GM12878 (cell line): ENCODE results near the gene ANP32E. TPM values are rescaled to one million over a fixed set of nuclear protein-coding genes. Genes with fewer than 3 reads are reported as not detected.
A peak's percentile ranks its signal among the peaks of the same experiment; 100 is the strongest.

Experiments used
- ATAC-seq: fragments of 200-7000 bp; cut with Tn5 transposase; 3 replicates; pipeline ENCODE4 v1.9.1; 2020; ENCODE audit warnings: mild to moderate bottlenecking, moderate library complexity
- BruUV-seq: library from RNA; stranded (reverse); fragments of 400-500 nt; replicated peaks from 2 replicates; lab custom pipeline; 2021; lab: Mats Ljungman, UMichigan
- CTCF ChIA-PET: fragments of 300-600 bp; sonication (Branson Sonifier 250); formaldehyde crosslinking; extraction: SDS; loops from one replicate; lab custom pipeline; 2021; ENCODE audit warnings: inconsistent platforms; lab: Yijun Ruan, JAX
- POLR2A ChIA-PET: fragments of 350-600 bp; formaldehyde crosslinking; extraction: SDS; loops from one replicate; lab custom pipeline; 2021; ENCODE audit warnings: inconsistent platforms; lab: Charles Lee
- RAD21 ChIA-PET: fragments of 300-600 bp; sonication (Branson Sonifier 250); formaldehyde crosslinking; loops from one replicate; lab custom pipeline; 2023; ENCODE audit warnings: antibody characterized with exemption; ENCODE audit not compliant: unreplicated experiment; lab: Charles Lee
- SMC1A ChIA-PET: fragments of 300-600 bp; sonication (Branson Sonifier 250); formaldehyde crosslinking; loops from one replicate; lab custom pipeline; 2023; ENCODE audit not compliant: unreplicated experiment, uncharacterized antibody; lab: Charles Lee
- DNase-seq: peaks from one replicate; pipeline ENCODE4 v3.0.0-alpha.2; 2011; ENCODE audit warnings: low read depth, low spot score
- FAIRE-seq: peaks from 3 replicates; lab custom pipeline; 2011; peaks lifted over from hg19 to GRCh38; lab: Jason Lieb, UNC
- H2AFZ ChIP-seq: 2 replicates; pipeline ENCODE4 v1.6.0; 2011; ENCODE audit warnings: low read depth, low read length, control low read depth; ENCODE audit not compliant: control insufficient read depth
- H3K27ac ChIP-seq: 2 replicates; pipeline ENCODE4 v1.5.1; 2011; ENCODE audit warnings: control low read depth; ENCODE audit not compliant: control insufficient read depth, insufficient read depth
- H3K27me3 ChIP-seq, 2 experiments: replicated peaks in 1 of 2; 2 replicates each; pipeline versions ENCODE4 v1.6.0 to v1.6.1; 2011; ENCODE audit warnings: low read length in 1 of 2; ENCODE audit not compliant: control insufficient read depth in 2 of 2, insufficient read depth in 2 of 2
- H3K36me3 ChIP-seq, 2 experiments: 2 replicates each; pipeline ENCODE4 v1.5.1; 2011; ENCODE audit warnings: low read length in 1 of 2; ENCODE audit not compliant: control insufficient read depth in 2 of 2, insufficient read depth in 2 of 2
- H3K4me1 ChIP-seq: 2 replicates; pipeline ENCODE4 v1.6.1; 2011; ENCODE audit warnings: mild to moderate bottlenecking, low read length, moderate library complexity, mixed read lengths; ENCODE audit not compliant: control insufficient read depth, insufficient read depth
- H3K4me2 ChIP-seq: 2 replicates; pipeline ENCODE4 v1.6.0; 2011; ENCODE audit warnings: control low read depth; ENCODE audit not compliant: control insufficient read depth, insufficient read depth
- H3K4me3 ChIP-seq: fragments of 200-600 bp; sonication (generic); 2 replicates; pipeline ENCODE4 v1.5.1; 2016
- H3K79me2 ChIP-seq: 2 replicates; pipeline ENCODE4 v1.6.0; 2011; ENCODE audit warnings: low read length; ENCODE audit not compliant: control insufficient read depth, insufficient read depth
- H3K9ac ChIP-seq: 2 replicates; pipeline ENCODE4 v1.8.0; 2011; ENCODE audit warnings: low read length, control low read depth, mixed read lengths; ENCODE audit not compliant: control insufficient read depth, insufficient read depth
- H3K9me3 ChIP-seq: replicated peaks from 3 replicates; pipeline ENCODE4 v1.5.1; 2011; ENCODE audit warnings: mild to moderate bottlenecking, low read length; ENCODE audit not compliant: control insufficient read depth, insufficient read depth
- H4K20me1 ChIP-seq: 2 replicates; pipeline ENCODE4 v1.6.0; 2011; ENCODE audit not compliant: control insufficient read depth, insufficient read depth
- ATF7 ChIP-seq: fragments of 450-650 bp; IDR thresholded peaks from 2 replicates; pipeline ENCODE4 v1.6.1; 2016; ENCODE audit warnings: low read depth, mild to moderate bottlenecking
- FOS ChIP-seq: IDR thresholded peaks from 3 replicates; pipeline ENCODE4 v1.6.1; 2011; ENCODE audit warnings: borderline replicate concordance; ENCODE audit not compliant: insufficient read length; ENCODE audit errors: extremely low read depth
- HDAC6 ChIP-seq: fragments of 200-600 bp; sonication (generic); IDR thresholded peaks from one replicate; pipeline ENCODE4 v1.8.0; 2017; ENCODE audit warnings: antibody characterized with exemption; ENCODE audit not compliant: unreplicated experiment
- IKZF1 ChIP-seq: fragments of 450-650 bp; conservative IDR thresholded peaks from 2 replicates; pipeline ENCODE4 v1.6.1; 2017; ENCODE audit warnings: antibody characterized with exemption, mild to moderate bottlenecking
- MEF2B ChIP-seq: fragments of 450-650 bp; IDR thresholded peaks from 2 replicates; pipeline ENCODE4 v1.6.1; 2018; ENCODE audit warnings: mild to moderate bottlenecking, moderate library complexity; ENCODE audit not compliant: partially characterized antibody, poor library complexity, severe bottlenecking
- PAX8 ChIP-seq: fragments of 450-650 bp; IDR thresholded peaks from 2 replicates; pipeline ENCODE4 v1.6.1; 2017; ENCODE audit warnings: mild to moderate bottlenecking, moderate library complexity
- RAD21 ChIP-seq: IDR thresholded peaks from 2 replicates; pipeline ENCODE4 v1.6.1; 2011; ENCODE audit warnings: mild to moderate bottlenecking, low read depth, low read length, moderate library complexity; ENCODE audit not compliant: insufficient read depth
- RUNX3 ChIP-seq: IDR thresholded peaks from 2 replicates; pipeline ENCODE4 v1.6.1; 2012; ENCODE audit warnings: low read length, inconsistent platforms
- TCF7 ChIP-seq: IDR thresholded peaks from 2 replicates; pipeline ENCODE4 v1.6.1; 2014; ENCODE audit warnings: antibody characterized with exemption, borderline replicate concordance
- ZNF217 ChIP-seq: fragments of 450-650 bp; IDR thresholded peaks from 2 replicates; pipeline ENCODE4 v1.6.1; 2017; ENCODE audit warnings: antibody characterized with exemption, mild to moderate bottlenecking
- ZNF24 ChIP-seq: fragments of 450-650 bp; IDR thresholded peaks from 2 replicates; pipeline ENCODE4 v1.6.1; 2017; ENCODE audit warnings: antibody characterized with exemption, mild to moderate bottlenecking
- WGBS: methylation state at CpG from one replicate; pipeline ENCODE4 v1.1.6; 2016; ENCODE audit warnings: low lambda C conversion rate; ENCODE audit not compliant: insufficient replicate concordance, insufficient coverage; ENCODE audit errors: missing lambda C conversion rate; 5-methylcytosine and 5-hydroxymethylcytosine counted together
- in situ Hi-C: fragments of 300-500 bp; cut with MboI; formaldehyde crosslinking; loops from 9 replicates; pipeline ENCODE4 v1.14.3; 2018; ENCODE audit warnings: mixed read lengths
- intact Hi-C: fragments of 100-400 bp; cut with micrococcal nuclease; formaldehyde crosslinking; loops from one replicate; pipeline ENCODE4 v1.14.2; 2022; ENCODE audit not compliant: unreplicated experiment
- polyA plus RNA-seq, 11 experiments: library from polyadenylated mRNA; depleted of rRNA in 4 of 11; unstranded in 6 of 11; stranded (reverse) in 5 of 11; fragments of >200 nt; fragmentation: Nextera tagmentation in 4 of 11; fragmentation: Illumina TruSeq in 1 of 11; extraction: Ambion mirVana in 4 of 11; extraction: Trizol in 1 of 11; gene quantifications; 1 replicate in 1 of 11; 2 replicates in 10 of 11; pipeline versions ENCODE4 v1.2.1 to v1.2.3, GENCODE V29; 2011 to 2016; ENCODE audit warnings: inconsistent platforms in 2 of 11, missing spikeins in 2 of 11, low read depth in 1 of 11
- total RNA-seq, 4 experiments: library from RNA; depleted of rRNA in 3 of 4; stranded (reverse); fragments of >200 nt in 3 of 4; fragmentation: Illumina TruSeq in 1 of 4; extraction: Trizol in 1 of 4; gene quantifications; 2 replicates each; pipeline versions ENCODE4 v1.2.1 to v1.2.3, GENCODE V29; 2013 to 2021
- TF ChIP-seq, protein P1 (sequence below): IDR thresholded peaks from 2 replicates; pipeline ENCODE4 v1.6.1; 2012; ENCODE audit warnings: low read depth, low read length, improper control_type of control experiment
- TF ChIP-seq, protein P2 (sequence below): fragments of 150-350 bp; IDR thresholded peaks from 2 replicates; pipeline ENCODE4 v1.6.1; 2014; ENCODE audit warnings: mild to moderate bottlenecking, low read depth, low read length
- TF ChIP-seq, protein P3 (sequence below): fragments of 450-650 bp; IDR thresholded peaks from 2 replicates; pipeline ENCODE4 v1.6.1; 2017; ENCODE audit warnings: mild to moderate bottlenecking
- TF ChIP-seq, protein P4 (sequence below): IDR thresholded peaks from 2 replicates; pipeline ENCODE4 v1.6.1; 2011; ENCODE audit warnings: low read depth, low read length, improper control_type of control experiment, borderline replicate concordance
- TF ChIP-seq, protein P5 (sequence below): IDR thresholded peaks from 2 replicates; pipeline ENCODE4 v1.6.1; 2012; ENCODE audit warnings: low read length, inconsistent platforms

ANP32E gene
- total and polyA plus RNA-seq, 10 of the 15 experiments (the other 5 are each of a cell fraction or from before 2014, with no cell fraction given): 59.2 to 250 (median 121) TPM

DNA sequence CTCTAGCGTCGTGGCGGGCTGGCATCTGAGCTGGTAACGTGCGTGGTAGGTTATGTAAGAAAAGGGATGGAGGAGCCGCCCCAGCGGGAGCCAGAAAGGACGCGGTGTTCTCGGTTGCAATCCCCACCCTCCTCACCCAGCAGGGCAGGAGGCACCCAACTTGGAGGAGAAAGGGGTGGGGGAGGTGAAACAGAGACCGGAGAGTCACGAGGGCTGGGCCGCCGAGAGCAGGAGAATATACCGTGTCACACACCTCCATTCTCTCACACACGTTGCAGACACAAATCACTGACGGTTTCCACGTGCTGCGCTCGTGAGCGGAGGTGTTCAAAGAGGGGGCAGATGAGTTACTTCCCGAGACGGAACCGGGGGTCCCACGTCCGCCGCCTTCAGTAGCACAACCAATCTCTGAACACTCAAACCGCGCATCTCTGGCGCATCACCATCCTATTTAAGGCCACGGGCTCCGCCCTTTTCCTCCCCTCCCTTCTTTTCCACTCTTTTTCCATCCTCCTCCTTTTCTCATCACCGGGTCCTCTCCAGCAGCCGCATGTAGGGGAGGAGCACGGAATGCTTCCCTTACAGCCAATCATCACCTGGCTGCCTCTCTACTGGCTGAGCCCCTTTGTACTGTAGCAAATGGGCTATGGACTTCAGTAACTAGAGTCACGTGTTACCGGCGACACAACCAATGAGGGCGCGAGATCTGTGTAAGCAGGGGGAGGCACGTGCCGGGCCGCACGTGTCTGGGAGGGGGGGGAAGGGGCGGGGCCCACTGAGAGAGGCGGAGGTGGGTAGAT lies 46.0 kb upstream of the ANP32E start, which contains the start of gene CIART:
Gene CIART (plus strand): TSS at position 797 of the 800 bp plus-strand sequence. CDS start 714 bp downstream, outside the sequence.
- FAIRE-seq: peak; percentile 18
- H3K4me2 ChIP-seq: peak within 1 kb of the TSS; percentile 94
- in situ Hi-C loops: no loop called here
- peak; percentile 79 for TF ChIP-seq MEF2B
- TF ChIP-seq ATF7: no peak
- TF ChIP-seq HDAC6: no peak
- TF ChIP-seq IKZF1: no peak; the same call in 1 of the 2 replicates
- no peak for TF ChIP-seq RAD21
- peak; percentile 27 for TF ChIP-seq FOS
- TF ChIP-seq ZNF217: no peak
- no peak for TF ChIP-seq TCF7
- TF ChIP-seq, protein P1, sequence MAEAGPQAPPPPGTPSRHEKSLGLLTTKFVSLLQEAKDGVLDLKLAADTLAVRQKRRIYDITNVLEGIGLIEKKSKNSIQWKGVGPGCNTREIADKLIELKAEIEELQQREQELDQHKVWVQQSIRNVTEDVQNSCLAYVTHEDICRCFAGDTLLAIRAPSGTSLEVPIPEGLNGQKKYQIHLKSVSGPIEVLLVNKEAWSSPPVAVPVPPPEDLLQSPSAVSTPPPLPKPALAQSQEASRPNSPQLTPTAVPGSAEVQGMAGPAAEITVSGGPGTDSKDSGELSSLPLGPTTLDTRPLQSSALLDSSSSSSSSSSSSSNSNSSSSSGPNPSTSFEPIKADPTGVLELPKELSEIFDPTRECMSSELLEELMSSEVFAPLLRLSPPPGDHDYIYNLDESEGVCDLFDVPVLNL: no peak
- TF ChIP-seq RUNX3: no peak
- TF ChIP-seq, protein P2, sequence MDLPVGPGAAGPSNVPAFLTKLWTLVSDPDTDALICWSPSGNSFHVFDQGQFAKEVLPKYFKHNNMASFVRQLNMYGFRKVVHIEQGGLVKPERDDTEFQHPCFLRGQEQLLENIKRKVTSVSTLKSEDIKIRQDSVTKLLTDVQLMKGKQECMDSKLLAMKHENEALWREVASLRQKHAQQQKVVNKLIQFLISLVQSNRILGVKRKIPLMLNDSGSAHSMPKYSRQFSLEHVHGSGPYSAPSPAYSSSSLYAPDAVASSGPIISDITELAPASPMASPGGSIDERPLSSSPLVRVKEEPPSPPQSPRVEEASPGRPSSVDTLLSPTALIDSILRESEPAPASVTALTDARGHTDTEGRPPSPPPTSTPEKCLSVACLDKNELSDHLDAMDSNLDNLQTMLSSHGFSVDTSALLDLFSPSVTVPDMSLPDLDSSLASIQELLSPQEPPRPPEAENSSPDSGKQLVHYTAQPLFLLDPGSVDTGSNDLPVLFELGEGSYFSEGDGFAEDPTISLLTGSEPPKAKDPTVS: no peak
- TF ChIP-seq, protein P3, sequence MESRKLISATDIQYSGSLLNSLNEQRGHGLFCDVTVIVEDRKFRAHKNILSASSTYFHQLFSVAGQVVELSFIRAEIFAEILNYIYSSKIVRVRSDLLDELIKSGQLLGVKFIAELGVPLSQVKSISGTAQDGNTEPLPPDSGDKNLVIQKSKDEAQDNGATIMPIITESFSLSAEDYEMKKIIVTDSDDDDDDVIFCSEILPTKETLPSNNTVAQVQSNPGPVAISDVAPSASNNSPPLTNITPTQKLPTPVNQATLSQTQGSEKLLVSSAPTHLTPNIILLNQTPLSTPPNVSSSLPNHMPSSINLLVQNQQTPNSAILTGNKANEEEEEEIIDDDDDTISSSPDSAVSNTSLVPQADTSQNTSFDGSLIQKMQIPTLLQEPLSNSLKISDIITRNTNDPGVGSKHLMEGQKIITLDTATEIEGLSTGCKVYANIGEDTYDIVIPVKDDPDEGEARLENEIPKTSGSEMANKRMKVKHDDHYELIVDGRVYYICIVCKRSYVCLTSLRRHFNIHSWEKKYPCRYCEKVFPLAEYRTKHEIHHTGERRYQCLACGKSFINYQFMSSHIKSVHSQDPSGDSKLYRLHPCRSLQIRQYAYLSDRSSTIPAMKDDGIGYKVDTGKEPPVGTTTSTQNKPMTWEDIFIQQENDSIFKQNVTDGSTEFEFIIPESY: 0 out of 2 replicates have a peak, but pooled peaks have one; percentile 8
- TF ChIP-seq, protein P4, sequence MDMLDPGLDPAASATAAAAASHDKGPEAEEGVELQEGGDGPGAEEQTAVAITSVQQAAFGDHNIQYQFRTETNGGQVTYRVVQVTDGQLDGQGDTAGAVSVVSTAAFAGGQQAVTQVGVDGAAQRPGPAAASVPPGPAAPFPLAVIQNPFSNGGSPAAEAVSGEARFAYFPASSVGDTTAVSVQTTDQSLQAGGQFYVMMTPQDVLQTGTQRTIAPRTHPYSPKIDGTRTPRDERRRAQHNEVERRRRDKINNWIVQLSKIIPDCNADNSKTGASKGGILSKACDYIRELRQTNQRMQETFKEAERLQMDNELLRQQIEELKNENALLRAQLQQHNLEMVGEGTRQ: peak; percentile 30
- no peak for TF ChIP-seq PAX8
- TF ChIP-seq ZNF24: no peak
- TF ChIP-seq, protein P5, sequence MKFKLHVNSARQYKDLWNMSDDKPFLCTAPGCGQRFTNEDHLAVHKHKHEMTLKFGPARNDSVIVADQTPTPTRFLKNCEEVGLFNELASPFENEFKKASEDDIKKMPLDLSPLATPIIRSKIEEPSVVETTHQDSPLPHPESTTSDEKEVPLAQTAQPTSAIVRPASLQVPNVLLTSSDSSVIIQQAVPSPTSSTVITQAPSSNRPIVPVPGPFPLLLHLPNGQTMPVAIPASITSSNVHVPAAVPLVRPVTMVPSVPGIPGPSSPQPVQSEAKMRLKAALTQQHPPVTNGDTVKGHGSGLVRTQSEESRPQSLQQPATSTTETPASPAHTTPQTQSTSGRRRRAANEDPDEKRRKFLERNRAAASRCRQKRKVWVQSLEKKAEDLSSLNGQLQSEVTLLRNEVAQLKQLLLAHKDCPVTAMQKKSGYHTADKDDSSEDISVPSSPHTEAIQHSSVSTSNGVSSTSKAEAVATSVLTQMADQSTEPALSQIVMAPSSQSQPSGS: no peak

More for the DNA sequence above, 46.0 kb upstream of the ANP32E start, which contains the start of gene CIART:
- peaks cover 9% of the 10 kb centered on the region for H3K4me1 ChIP-seq
- DNase-seq: no peak
- SMC1A ChIA-PET: interaction anchor here (0.7 to 1.9 kb wide), 7 partner anchors 9 to 220 kb away, joined by 3 to 18 read pairs (median 4); partner anchors contain the start of genes APH1A and CA14
- H2AFZ ChIP-seq: peak within 1 kb of the TSS; percentile 95
- POLR2A ChIA-PET: interaction anchor here (0.5 to 0.6 kb wide), 2 partner anchors 45 to 47 kb away, joined by 6 to 7 read pairs; no protein-coding TSS in a partner anchor
- intact Hi-C loops: loop anchor here (1.0 kb wide), 1 partner anchor 27 kb away; no protein-coding TSS in a partner anchor
- no peaks in the 10 kb centered on the region; the same call in 2 of the 3 replicates for H3K9me3 ChIP-seq
- H3K79me2 ChIP-seq: no peaks in the 10 kb centered on the region
- H4K20me1 ChIP-seq: no peaks in the 10 kb centered on the region
- no peaks in the 10 kb centered on the region; a peak in 2 of 4 replicates for H3K27me3 ChIP-seq
- peak within 1 kb of the TSS; percentile 58 for H3K4me3 ChIP-seq
- 12% methylated on average over 34 of the region's 46 CpGs for WGBS
- no TSS peak for BruUV-seq
- H3K9ac ChIP-seq: peak within 1 kb of the TSS; percentile 14; the same call in 1 of the 2 replicates
- RAD21 ChIA-PET: interaction anchor here (0.7 to 1.6 kb wide), 9 partner anchors 13 to 209 kb away, joined by 3 to 18 read pairs (median 4); no protein-coding TSS in a partner anchor
- H3K36me3 ChIP-seq: no peaks in the 10 kb centered on the region
- ATAC-seq: peak; percentile 80
- no peak within 1 kb of the TSS for H3K27ac ChIP-seq
- CTCF ChIA-PET: interaction anchor here (0.6 to 3.8 kb wide), 16 partner anchors 9 to 209 kb away, joined by 3 to 98 read pairs (median 4); partner anchors contain the start of genes ANP32E and CA14
